GM18519 (cell line): Measurements from ENCODE around the gene XPO1.
"Not testable (repeated sequence)": the region's sequence is repeated elsewhere in the genome, so short reads cannot be mapped to it uniquely, and the experiment has no call there.

ENCODE experiments used
- ATAC-seq: cut with Tn5 transposase; IDR thresholded peaks from one replicate; pipeline ENCODE4 v1.9.1; 2021; ENCODE audit warnings: mild to moderate bottlenecking, moderate library complexity; ENCODE audit not compliant: unreplicated experiment, low FRiP score

XPO1 gene

GRCh38 chr2:61536180-61536571 is 2.0 kb downstream of the XPO1 start:
- no peak for ATAC-seq

GRCh38 chr2:61535449-61535848 is 2.7 kb downstream of the XPO1 start:
- no peak for ATAC-seq

GRCh38 chr2:61534926-61535325 is 3.2 kb downstream of the XPO1 start:
- no peak for ATAC-seq

- ATAC-seq: no peak
Measured at GRCh38 chr2:61530749-61531148, 7.4 kb downstream of the XPO1 start.

GRCh38 chr2:61529944-61530735 is 8.0 kb downstream of the XPO1 start:
- ATAC-seq: no peak

GRCh38 chr2:61520261-61520660 is 17.9 kb downstream of the XPO1 start:
- no peak for ATAC-seq

GRCh38 chr2:61512768-61513398 is 25.3 kb downstream of the XPO1 start:
- no peak for ATAC-seq

- no peak for ATAC-seq
Measured at GRCh38 chr2:61510674-61511671, 27.2 kb downstream of the XPO1 start.

- no peak for ATAC-seq
Measured at GRCh38 chr2:61504949-61505348, 33.2 kb downstream of the XPO1 start.

GRCh38 chr2:61499060-61499459 is 39.1 kb downstream of the XPO1 start:
- ATAC-seq: no peak

GRCh38 chr2:61493523-61493942 is 44.6 kb downstream of the XPO1 start:
- no peak for ATAC-seq

- no peak for ATAC-seq
Measured at GRCh38 chr2:61492476-61492875, 45.7 kb downstream of the XPO1 start.

GRCh38 chr2:61485281-61485680 is 52.9 kb downstream of the XPO1 start:
- ATAC-seq: no peak

- ATAC-seq: no peak
Measured at GRCh38 chr2:61478086-61478485, 60.1 kb downstream of the XPO1 start.

GRCh38 chr2:61476929-61477589 is 61.1 kb downstream of the XPO1 start:
- not testable (repeated sequence) for ATAC-seq

- no peak for ATAC-seq
Measured at GRCh38 chr2:61471905-61472805, 66.0 kb downstream of the XPO1 start.

GRCh38 chr2:61470965-61471904 is 66.9 kb downstream of the XPO1 start, which contains the start of gene USP34:
Gene USP34, minus strand, starts transcription at chr2:61471087. Its CDS starts 395 bp downstream, at chr2:61470692.
- ATAC-seq: no peak
